ENCODE results near the gene BTBD19. TPM values are rescaled to one million over a fixed set of nuclear protein-coding genes. Genes with fewer than 3 reads are reported as not detected.
A peak's percentile ranks its signal among the peaks of the same experiment; 100 is the strongest.
"Not testable (repeated sequence)": the region's sequence is repeated elsewhere in the genome, so short reads cannot be mapped to it uniquely, and the experiment has no call there.

Gene BTBD19, protein sequence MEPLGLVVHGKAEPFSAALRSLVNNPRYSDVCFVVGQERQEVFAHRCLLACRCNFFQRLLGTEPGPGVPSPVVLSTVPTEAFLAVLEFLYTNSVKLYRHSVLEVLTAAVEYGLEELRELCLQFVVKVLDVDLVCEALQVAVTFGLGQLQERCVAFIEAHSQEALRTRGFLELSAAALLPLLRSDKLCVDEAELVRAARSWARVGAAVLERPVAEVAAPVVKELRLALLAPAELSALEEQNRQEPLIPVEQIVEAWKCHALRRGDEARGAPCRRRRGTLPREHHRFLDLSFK
- polyA plus RNA-seq (2011; rRNA removed) (6.9 and 7.3 TPM in 2 replicates), polyA minus RNA-seq (2011; rRNA and poly(A)+ RNA removed) (5.0 and 10.7 TPM in 2 replicates)

DNA sequence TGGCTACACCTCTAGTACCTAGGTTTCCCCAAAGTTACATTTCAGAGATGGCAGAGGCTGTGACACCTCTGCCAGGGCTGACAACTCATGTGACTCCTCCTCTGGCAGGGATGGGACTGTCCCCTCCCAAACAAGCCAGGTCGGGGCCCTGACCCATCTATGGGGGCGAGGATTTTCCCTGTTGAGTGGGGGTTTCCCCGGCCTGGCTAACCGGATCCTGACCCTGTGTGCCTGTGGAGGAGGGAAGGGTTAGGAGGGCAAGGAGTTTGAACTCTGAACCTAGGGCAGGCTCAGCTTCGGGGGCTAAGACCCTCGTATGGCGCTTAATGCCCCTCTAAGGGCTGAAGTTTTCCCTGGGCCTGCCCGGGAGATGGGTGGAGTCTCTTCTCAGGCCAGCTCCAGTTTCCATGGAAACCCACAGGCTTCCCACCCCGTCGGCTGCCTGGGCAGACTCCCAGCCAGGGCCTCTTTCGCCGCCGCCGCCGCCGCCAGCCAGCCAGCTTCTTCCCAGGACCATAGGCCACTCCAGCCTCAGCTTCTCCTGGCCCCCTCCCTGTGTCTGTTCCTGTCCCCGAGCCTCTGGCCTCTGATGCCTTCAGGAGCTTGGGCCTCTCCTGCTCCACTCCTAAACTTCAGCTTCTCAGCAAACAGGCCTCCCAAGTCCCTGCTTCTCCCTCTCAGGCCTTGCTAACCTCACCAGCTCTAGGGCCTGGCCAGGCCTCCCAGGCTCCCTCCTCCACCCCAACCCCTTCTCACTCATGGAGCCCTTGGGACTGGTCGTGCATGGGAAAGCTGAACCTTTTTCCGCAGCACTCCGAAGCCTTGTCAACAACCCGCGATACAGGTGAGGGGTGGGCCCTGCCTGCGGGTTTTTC, at the start of gene BTBD19:
Gene BTBD19 (plus strand): TSS at position 461 of the 875 bp plus-strand sequence. CDS start 298 bp downstream, at position 759.
- no peaks in the 10 kb centered on the region for H3K27me3 ChIP-seq (ENCODE audit: control insufficient read depth, insufficient read depth, low read length)
- ChIA-PET CTCF (interaction anchor here (0.6 to 2.2 kb wide), 7 partner anchors 8 to 77 kb away, joined by 3 to 20 read pairs (median 5); partner anchors contain the start of genes PLK3 and RNU5D-1), POLR2A (interaction anchor here (0.5 to 4.1 kb wide), 12 partner anchors 8 to 1962 kb away, joined by 3 to 103 read pairs (median 4); partner anchors contain the start of genes HECTD3, PLK3, PRDX1 and PTCH2)
- TF ChIP-seq, protein P1, sequence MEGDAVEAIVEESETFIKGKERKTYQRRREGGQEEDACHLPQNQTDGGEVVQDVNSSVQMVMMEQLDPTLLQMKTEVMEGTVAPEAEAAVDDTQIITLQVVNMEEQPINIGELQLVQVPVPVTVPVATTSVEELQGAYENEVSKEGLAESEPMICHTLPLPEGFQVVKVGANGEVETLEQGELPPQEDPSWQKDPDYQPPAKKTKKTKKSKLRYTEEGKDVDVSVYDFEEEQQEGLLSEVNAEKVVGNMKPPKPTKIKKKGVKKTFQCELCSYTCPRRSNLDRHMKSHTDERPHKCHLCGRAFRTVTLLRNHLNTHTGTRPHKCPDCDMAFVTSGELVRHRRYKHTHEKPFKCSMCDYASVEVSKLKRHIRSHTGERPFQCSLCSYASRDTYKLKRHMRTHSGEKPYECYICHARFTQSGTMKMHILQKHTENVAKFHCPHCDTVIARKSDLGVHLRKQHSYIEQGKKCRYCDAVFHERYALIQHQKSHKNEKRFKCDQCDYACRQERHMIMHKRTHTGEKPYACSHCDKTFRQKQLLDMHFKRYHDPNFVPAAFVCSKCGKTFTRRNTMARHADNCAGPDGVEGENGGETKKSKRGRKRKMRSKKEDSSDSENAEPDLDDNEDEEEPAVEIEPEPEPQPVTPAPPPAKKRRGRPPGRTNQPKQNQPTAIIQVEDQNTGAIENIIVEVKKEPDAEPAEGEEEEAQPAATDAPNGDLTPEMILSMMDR (IDR thresholded peaks at IDR 0.05; ENCODE audit: low read depth, low read length): no peak
- peak; percentile 80 for DNase-seq (ENCODE audit: low read depth, low spot score)
- peak within 1 kb of the TSS; percentile 63 for H3K4me3 ChIP-seq (ENCODE audit: low read depth, low read length)
- peak within 1 kb of the TSS; percentile 100 for H3K27ac ChIP-seq (ENCODE audit: low read depth, low read length)
- H3K9me3 ChIP-seq (ENCODE audit: control insufficient read depth, insufficient read depth, low read length): no peaks in the 10 kb centered on the region; the same call in 1 of the 2 replicates

DNA sequence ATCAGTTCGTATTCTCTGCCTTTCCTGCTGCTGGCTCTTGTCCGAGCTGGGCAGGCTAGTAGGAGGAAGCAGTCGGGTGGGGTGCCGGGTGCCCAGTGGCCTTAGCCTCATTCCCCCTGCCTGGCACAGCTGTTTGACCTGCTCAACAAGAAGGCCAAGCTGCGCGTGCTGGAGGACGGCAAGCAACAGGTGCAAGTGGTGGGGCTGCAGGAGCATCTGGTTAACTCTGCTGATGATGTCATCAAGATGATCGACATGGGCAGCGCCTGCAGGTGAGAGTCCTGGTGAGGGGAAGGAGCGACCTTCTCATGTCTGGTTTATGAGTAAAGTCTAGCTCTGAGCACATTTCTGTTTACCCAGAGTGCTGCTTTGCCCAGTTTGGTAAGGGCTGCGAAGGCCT, 49.2 kb upstream of the BTBD19 start:
- ChIA-PET CTCF (interaction anchor here (1.0 kb wide), 1 partner anchor 27 kb away, joined by 6 read pairs; the partner anchor contains the start of gene RNU5D-1), POLR2A (no interaction called here)
- no peak overlapping the region for H3K27ac ChIP-seq (ENCODE audit: low read depth, low read length)
- H3K4me3 ChIP-seq (ENCODE audit: low read depth, low read length): no peak overlapping the region
- no peaks in the 10 kb centered on the region for H3K27me3 ChIP-seq (ENCODE audit: control insufficient read depth, insufficient read depth, low read length)
- no peak for DNase-seq (ENCODE audit: low read depth, low spot score)
- no peaks in the 10 kb centered on the region for H3K9me3 ChIP-seq (ENCODE audit: control insufficient read depth, insufficient read depth, low read length)
- TF ChIP-seq, protein P1 (IDR thresholded peaks at IDR 0.05; ENCODE audit: low read depth, low read length): no peak

DNA sequence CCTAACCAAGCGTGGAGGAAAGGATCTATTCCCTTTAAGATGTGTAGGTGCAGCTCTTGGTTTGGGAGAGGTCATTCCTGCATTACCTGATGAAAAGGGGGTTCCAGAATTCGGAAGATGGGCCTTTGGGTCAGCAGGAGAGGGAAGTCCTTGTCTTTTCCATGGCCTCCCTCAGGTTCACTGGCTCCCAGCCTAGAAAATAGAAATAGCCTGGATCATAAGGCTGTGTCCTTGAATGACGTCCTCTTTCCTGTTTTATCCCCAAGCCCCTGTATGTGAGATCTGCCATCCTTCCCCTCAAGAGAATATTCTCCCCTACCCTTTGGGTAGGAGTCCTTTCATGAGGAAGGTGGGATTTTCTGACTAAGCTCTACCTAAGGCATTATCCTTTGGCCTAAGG, 47.4 kb upstream of the BTBD19 start:
- H3K9me3 ChIP-seq (ENCODE audit: control insufficient read depth, insufficient read depth, low read length): no peaks in the 10 kb centered on the region
- ChIA-PET CTCF (interaction anchor here (2.2 kb wide), 1 partner anchor 30 kb away, joined by 8 read pairs; the partner anchor contains the start of gene RNU5D-1), POLR2A (interaction anchor here (1.2 kb wide), 1 partner anchor 14 kb away, joined by 3 read pairs; the partner anchor contains the start of gene RPS8)

DNA sequence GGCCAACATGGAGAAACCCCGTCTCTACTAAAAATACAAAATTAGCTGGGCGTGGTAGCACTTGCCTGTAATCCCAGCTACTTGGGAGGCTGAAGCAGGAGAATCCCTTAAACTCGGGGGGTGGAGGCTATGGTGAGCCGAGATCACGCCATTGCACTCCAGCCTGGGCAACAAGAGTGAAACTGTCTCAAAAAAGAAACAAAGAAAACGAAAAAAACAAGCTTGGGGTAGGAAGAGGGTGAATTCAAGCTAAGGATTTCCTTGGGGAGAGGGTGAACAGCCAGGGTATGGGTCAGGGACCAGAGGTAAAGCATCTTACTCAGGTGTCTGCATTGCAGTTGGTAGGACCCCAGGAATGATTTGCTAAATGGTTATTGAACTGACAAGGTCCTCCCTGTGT, 41.9 kb upstream of the BTBD19 start:
- CTCF ChIA-PET: interaction anchor here (0.7 to 1.2 kb wide), 3 partner anchors 20 to 37 kb away, joined by 3 read pairs; partner anchors contain the start of gene RNU5D-1

More for the DNA sequence above, 47.4 kb upstream of the BTBD19 start:
- TF ChIP-seq, protein P1 (IDR thresholded peaks at IDR 0.05; ENCODE audit: low read depth, low read length): no peak
- no peaks in the 10 kb centered on the region for H3K27me3 ChIP-seq (ENCODE audit: control insufficient read depth, insufficient read depth, low read length)
- no peak for DNase-seq (ENCODE audit: low read depth, low spot score)
- no peak overlapping the region for H3K27ac ChIP-seq (ENCODE audit: low read depth, low read length)
- H3K4me3 ChIP-seq (ENCODE audit: low read depth, low read length): no peak overlapping the region

More for the DNA sequence above, 41.9 kb upstream of the BTBD19 start:
- H3K27me3 ChIP-seq (ENCODE audit: control insufficient read depth, insufficient read depth, low read length); H3K4me3 ChIP-seq (ENCODE audit: low read depth, low read length); H3K9me3 ChIP-seq (ENCODE audit: control insufficient read depth, insufficient read depth, low read length); DNase-seq (ENCODE audit: low read depth, low spot score); H3K27ac ChIP-seq (ENCODE audit: low read depth, low read length): not testable (repeated sequence)
- POLR2A ChIA-PET: interaction anchor here (0.7 to 1.6 kb wide), 3 partner anchors 9 to 34 kb away, joined by 3 to 6 read pairs (median 4); partner anchors contain the start of genes PLK3 and RPS8
